HCT116 (cell line): ENCODE measurements around the gene RBM34. TPM values are rescaled to one million over a fixed set of nuclear protein-coding genes. Genes with fewer than 3 reads are reported as not detected.

Source experiments
- ATAC-seq: fragments of 200-7000 bp; cut with Tn5 transposase; 2 replicates; pipeline ENCODE4 v1.9.1; 2020; ENCODE audit warnings: mild to moderate bottlenecking, moderate library complexity
- BruUV-seq: library from RNA; stranded (reverse); fragments of 400-500 nt; replicated peaks from 2 replicates; lab custom pipeline; 2021; lab: Mats Ljungman, UMichigan
- CTCF ChIA-PET: fragments of 300-600 bp; sonication (Branson Sonifier 250); formaldehyde crosslinking; loops from one replicate; lab custom pipeline; 2021; ENCODE audit warnings: antibody characterized with exemption; lab: Charles Lee
- POLR2A ChIA-PET: fragments of 300-600, 350-600 bp; sonication (Branson Sonifier 250); formaldehyde crosslinking; loops from one replicate; lab custom pipeline; 2021; ENCODE audit warnings: antibody characterized with exemption; lab: Charles Lee
- RAD21 ChIA-PET, 2 experiments: fragments of 300-600 bp; sonication (Branson Sonifier 250); formaldehyde crosslinking; loops; one replicate each; lab custom pipeline; 2023; ENCODE audit warnings: low total read pairs in 2 of 2; ENCODE audit not compliant: uncharacterized antibody in 2 of 2, unreplicated experiment in 2 of 2, low non-redundant PET in 1 of 2; lab: Charles Lee
- DNase-seq: peaks from one replicate; pipeline ENCODE4 v3.0.0-alpha.2; 2010; ENCODE audit warnings: low read depth, low spot score
- H2AFZ ChIP-seq: fragments of 200-600 bp; shearing (Covaris generic), sonication (generic); 2 replicates; pipeline ENCODE4 v1.6.1; 2017; ENCODE audit warnings: low read depth, mixed run types, mixed read lengths, antibody characterized with exemption, low read length; ENCODE audit not compliant: poor library complexity, severe bottlenecking
- H3K27ac ChIP-seq: 2 replicates; pipeline ENCODE4 v1.5.1; 2012; ENCODE audit warnings: low read depth, low read length
- H3K27me3 ChIP-seq: fragments of 200-600 bp; sonication (generic); 2 replicates; pipeline ENCODE4 v1.6.1; 2016; ENCODE audit warnings: mixed run types, low read length, mixed read lengths; ENCODE audit not compliant: insufficient read depth
- H3K36me3 ChIP-seq, 2 experiments: fragments of 200-500 bp in 1 of 2; fragments of 200-600 bp in 1 of 2; sonication (Bioruptor generic) in 1 of 2; sonication (generic) in 1 of 2; 2 replicates each; pipeline versions ENCODE4 v1.5.1 to v1.6.1; 2014 to 2016; ENCODE audit warnings: low read length in 2 of 2, inconsistent platforms in 1 of 2, mixed read lengths in 1 of 2, mixed run types in 1 of 2; ENCODE audit not compliant: insufficient read depth in 2 of 2, control insufficient read depth in 1 of 2
- H3K4me1 ChIP-seq, 2 experiments: fragments of 200-600 bp in 1 of 2; sonication (generic) in 1 of 2; 2 replicates each; pipeline versions ENCODE4 v1.5.1 to v1.6.1; 2012 to 2017; ENCODE audit warnings: low read length in 2 of 2, inconsistent platforms in 1 of 2, mild to moderate bottlenecking in 1 of 2, mixed read lengths in 1 of 2, mixed run types in 1 of 2, moderate library complexity in 1 of 2; ENCODE audit not compliant: insufficient read depth in 2 of 2, control insufficient read depth in 1 of 2
- H3K4me2 ChIP-seq: fragments of 200-600 bp; sonication (generic); 2 replicates; pipeline ENCODE4 v1.6.1; 2017; ENCODE audit warnings: mixed run types, low read length, mixed read lengths
- H3K4me3 ChIP-seq, 2 experiments: fragments of 200-600 bp in 1 of 2; sonication (generic) in 1 of 2; replicated peaks in 1 of 2; 2 replicates each; pipeline ENCODE4 v1.5.1; 2011 to 2016; ENCODE audit warnings: low read length in 2 of 2, control low read depth in 1 of 2, low read depth in 1 of 2, mild to moderate bottlenecking in 1 of 2, mixed read lengths in 1 of 2, mixed run types in 1 of 2
- H3K79me2 ChIP-seq: fragments of 200-600 bp; sonication (generic); 2 replicates; pipeline ENCODE4 v1.6.1; 2017; ENCODE audit warnings: mild to moderate bottlenecking, mixed run types, low read length, moderate library complexity, mixed read lengths; ENCODE audit not compliant: insufficient read depth
- H3K9ac ChIP-seq: fragments of 200-600 bp; sonication (generic); 2 replicates; pipeline ENCODE4 v1.6.1; 2016; ENCODE audit warnings: low read length, mixed read lengths
- H3K9me2 ChIP-seq: fragments of 200-600 bp; sonication (generic), shearing (Covaris generic); 2 replicates; pipeline ENCODE4 v1.6.1; 2017; ENCODE audit warnings: mixed run types, mild to moderate bottlenecking, moderate library complexity; ENCODE audit not compliant: insufficient read depth
- H3K9me3 ChIP-seq, 2 experiments: fragments of 200-500 bp in 1 of 2; fragments of 200-600 bp in 1 of 2; sonication (Bioruptor generic) in 1 of 2; sonication (generic) in 1 of 2; 2 replicates each; pipeline ENCODE4 v1.6.1; 2014 to 2017; ENCODE audit warnings: low read length in 2 of 2, mixed read lengths in 2 of 2, inconsistent platforms in 1 of 2, low read depth in 1 of 2, mild to moderate bottlenecking in 1 of 2, mixed run types in 1 of 2, moderate library complexity in 1 of 2; ENCODE audit not compliant: control insufficient read depth in 1 of 2, insufficient read depth in 1 of 2
- H4K20me1 ChIP-seq: fragments of 200-600 bp; sonication (generic), shearing (Covaris generic); 2 replicates; pipeline ENCODE4 v1.6.1; 2017; ENCODE audit warnings: mixed run types, mild to moderate bottlenecking, moderate library complexity; ENCODE audit not compliant: insufficient read depth
- CEBPB ChIP-seq: IDR thresholded peaks from 2 replicates; pipeline ENCODE4 v1.6.1; 2012; ENCODE audit warnings: low read depth
- CTCF ChIP-seq, 3 experiments: fragments of 200-600 bp in 1 of 3; sonication (generic) in 1 of 3; IDR thresholded peaks in 2 of 3; conservative IDR thresholded peaks in 1 of 3; 2 replicates each; pipeline ENCODE4 v1.5.1; 2012 to 2017; ENCODE audit warnings: low read depth in 2 of 3, low read length in 2 of 3, antibody characterized with exemption in 1 of 3, borderline replicate concordance in 1 of 3, control low read depth in 1 of 3, mild to moderate bottlenecking in 1 of 3, mixed read lengths in 1 of 3, mixed run types in 1 of 3, moderate library complexity in 1 of 3; ENCODE audit not compliant: insufficient read depth in 1 of 3
- EGR1 ChIP-seq: IDR thresholded peaks from 2 replicates; pipeline ENCODE4 v1.6.1; 2012; ENCODE audit warnings: low read depth
- ELF1 ChIP-seq: IDR thresholded peaks from 2 replicates; pipeline ENCODE4 v1.6.1; 2012; ENCODE audit warnings: low read depth, borderline replicate concordance
- EZH2 ChIP-seq: fragments of 200-600 bp; sonication (generic); IDR thresholded peaks from 2 replicates; pipeline ENCODE4 v1.6.1; 2017; ENCODE audit warnings: antibody characterized with exemption, mixed run types
- EZH2phosphoT487 ChIP-seq: fragments of 200-600 bp; IDR thresholded peaks from 2 replicates; pipeline ENCODE4 v1.6.1; 2018; ENCODE audit warnings: antibody characterized with exemption, borderline replicate concordance
- FOSL1 ChIP-seq: IDR thresholded peaks from 2 replicates; pipeline ENCODE4 v1.6.1; 2012; ENCODE audit warnings: low read depth
- MAX ChIP-seq: IDR thresholded peaks from 2 replicates; pipeline ENCODE4 v1.6.1; 2012
- POLR2A ChIP-seq: IDR thresholded peaks from 2 replicates; pipeline ENCODE4 v1.7.0; 2011; ENCODE audit warnings: borderline replicate concordance; ENCODE audit not compliant: insufficient read depth, insufficient read length; ENCODE audit errors: extremely low read depth
- POLR2AphosphoS5 ChIP-seq: IDR thresholded peaks from 2 replicates; pipeline ENCODE4 v1.6.1; 2011; ENCODE audit warnings: mild to moderate bottlenecking, low read depth, low read length, moderate library complexity
- SIN3A ChIP-seq: IDR thresholded peaks from 2 replicates; pipeline ENCODE4 v1.6.1; 2012; ENCODE audit warnings: low read depth
- SP1 ChIP-seq: IDR thresholded peaks from 2 replicates; pipeline ENCODE4 v1.6.1; 2012; ENCODE audit warnings: low read depth
- SRF ChIP-seq: IDR thresholded peaks from 2 replicates; pipeline ENCODE4 v1.6.1; 2012; ENCODE audit warnings: low read depth
- TCF7L2 ChIP-seq: IDR thresholded peaks from 2 replicates; pipeline ENCODE4 v1.7.0; 2011; ENCODE audit warnings: borderline replicate concordance, inconsistent platforms; ENCODE audit not compliant: insufficient read depth, insufficient read length; ENCODE audit errors: extremely low read depth
- ZBTB33 ChIP-seq: IDR thresholded peaks from 2 replicates; pipeline ENCODE4 v1.6.1; 2011; ENCODE audit warnings: mild to moderate bottlenecking, low read length, moderate library complexity; ENCODE audit not compliant: insufficient replicate concordance; ENCODE audit errors: extremely low read depth
- ZNF274 ChIP-seq: fragments of 200-500 bp; sonication (Bioruptor generic); IDR thresholded peaks from 2 replicates; pipeline ENCODE4 v1.6.1; 2014; ENCODE audit warnings: mild to moderate bottlenecking, low read depth, low read length, inconsistent platforms
- intact Hi-C: fragments of 100-400 bp; cut with micrococcal nuclease; formaldehyde crosslinking; loops from 2 replicates; pipeline ENCODE4 v1.10.0; 2022
- total RNA-seq: library from RNA; stranded (reverse); gene quantifications from one replicate; pipeline ENCODE4 v1.2.1, GENCODE V29; 2021; ENCODE audit not compliant: unreplicated experiment

Gene RBM34
- total RNA-seq, 1 experiment from 2014 or later: 82.0 TPM

- Histone ChIP-seq H3K4me1 (no peaks in the 10 kb centered on the region), H3K9me2 (no peaks in the 10 kb centered on the region), H3K36me3 (peaks cover 25 to 27% of the 10 kb centered on the region in 2 experiments), H3K9me3 (no peaks in the 10 kb centered on the region), H3K27me3 (no peaks in the 10 kb centered on the region), H3K4me3 (no peak overlapping the region), H2AFZ (no peak overlapping the region), H3K27ac (no peak overlapping the region), H3K9ac (no peak overlapping the region), H3K79me2 (no peaks in the 10 kb centered on the region), H3K4me2 (no peak overlapping the region), H4K20me1 (peaks cover 3% of the 10 kb centered on the region; the same call in 1 of the 2 replicates)
- TF ChIP-seq SP1 (no peak), ZBTB33 (no peak), POLR2AphosphoS5 (no peak), EZH2 (no peak), FOSL1 (no peak)
- ChIA-PET CTCF (no interaction called here), RAD21 (no interaction called here), POLR2A (no interaction called here)
- intact Hi-C loops: no loop called here
- BruUV-seq: TSS peak; percentile 57
- DNase-seq (no peak), ATAC-seq (no peak)
Observed at GRCh38 chr1:235181561-235182245, 20.7 kb upstream of the RBM34 start.

GRCh38 chr1:235180916-235181460, 19.9 kb upstream of the RBM34 start:
- POLR2A ChIA-PET: no interaction called here
- TF ChIP-seq ZNF274: no peak
- no peak for TF ChIP-seq EZH2phosphoT487
- TF ChIP-seq TCF7L2: no peak
- no peak for TF ChIP-seq POLR2A
- TF ChIP-seq SIN3A: no peak
- TF ChIP-seq CEBPB: no peak
- TF ChIP-seq FOSL1: no peak
- TF ChIP-seq SRF: no peak
- TF ChIP-seq POLR2AphosphoS5: no peak
- no peak for TF ChIP-seq EZH2
- no peak for TF ChIP-seq ELF1
- TF ChIP-seq MAX: no peak
- TF ChIP-seq EGR1: no peak
- no peak for TF ChIP-seq CTCF (IDR thresholded peaks at IDR 0.05 in 2 of 3, conservative IDR thresholded peaks at IDR 0.05 in 1 of 3; ENCODE audit: borderline replicate concordance in 1 of 3, insufficient read depth in 1 of 3, low read depth in 2 of 3, low read length in 2 of 3)

More at GRCh38 chr1:235180916-235181460, 19.9 kb upstream of the RBM34 start:
- Histone ChIP-seq H3K27ac (no peak overlapping the region), H3K4me3 (no peak overlapping the region), H3K9me3 (no peaks in the 10 kb centered on the region), H4K20me1 (peaks cover 3% of the 10 kb centered on the region; the same call in 1 of the 2 replicates), H3K79me2 (no peaks in the 10 kb centered on the region), H3K36me3 (peaks cover 25 to 31% of the 10 kb centered on the region in 2 experiments), H3K4me2 (no peak overlapping the region), H3K27me3 (no peaks in the 10 kb centered on the region), H2AFZ (no peak overlapping the region), H3K9me2 (no peaks in the 10 kb centered on the region), H3K9ac (no peak overlapping the region), H3K4me1 (no peaks in the 10 kb centered on the region)
- RAD21 ChIA-PET: no interaction called here
- DNase-seq (no peak), ATAC-seq (no peak)
- intact Hi-C loops: no loop called here
- no TSS peak for BruUV-seq
- CTCF ChIA-PET: no interaction called here
